IMR-90 (cell line): Measurements from ENCODE around the gene ZNF385C. TPM values are rescaled to one million over a fixed set of nuclear protein-coding genes. Genes with fewer than 3 reads are reported as not detected.
A peak's percentile ranks its signal among the peaks of the same experiment; 100 is the strongest.

ENCODE experiments used
- ATAC-seq: fragments of 200-7000 bp; cut with Tn5 transposase; 2 replicates; pipeline ENCODE4 v1.9.1; 2020; ENCODE audit warnings: low read depth, mild to moderate bottlenecking, moderate library complexity
- BruUV-seq: library from RNA; stranded (reverse); fragments of 400-500 nt; replicated peaks from 2 replicates; lab custom pipeline; 2021; lab: Mats Ljungman, UMichigan
- CTCF ChIA-PET: fragments of 300-600 bp; formaldehyde crosslinking; extraction: SDS; loops from one replicate; lab custom pipeline; 2021; ENCODE audit warnings: antibody characterized with exemption; lab: Yijun Ruan, JAX
- POLR2A ChIA-PET: fragments of 300-600 bp; sonication (Branson Sonifier 250); formaldehyde crosslinking; loops from one replicate; lab custom pipeline; 2022; ENCODE audit warnings: antibody characterized with exemption; ENCODE audit not compliant: unreplicated experiment; lab: Charles Lee
- DNase-seq: peaks from one replicate; pipeline ENCODE4 v3.0.0; 2013
- H2AFZ ChIP-seq: replicated peaks from 2 replicates; pipeline ENCODE3; 2013; ENCODE audit warnings: low read length, mild to moderate bottlenecking; ENCODE audit not compliant: poor library complexity
- H2AK5ac ChIP-seq: 2 replicates; pipeline ENCODE4 v1.6.1; 2013; ENCODE audit warnings: low read depth, low read length, inconsistent platforms
- H2AK9ac ChIP-seq: replicated peaks from 2 replicates; pipeline ENCODE3; 2013; ENCODE audit warnings: mild to moderate bottlenecking, low read depth, low read length, moderate library complexity; ENCODE audit not compliant: poor library complexity
- H2BK120ac ChIP-seq: 2 replicates; pipeline ENCODE4 v1.6.1; 2013; ENCODE audit warnings: low read depth, low read length, inconsistent platforms
- H2BK15ac ChIP-seq: 3 replicates; pipeline ENCODE4 v1.6.1; 2013; ENCODE audit warnings: low read depth, low read length, inconsistent platforms
- H2BK20ac ChIP-seq: 2 replicates; pipeline ENCODE4 v1.6.1; 2013; ENCODE audit warnings: low read depth, mild to moderate bottlenecking, inconsistent platforms, low read length, moderate library complexity
- H2BK5ac ChIP-seq: 2 replicates; pipeline ENCODE4 v1.6.1; 2013; ENCODE audit warnings: mild to moderate bottlenecking, low read depth, low read length, inconsistent platforms; ENCODE audit not compliant: poor library complexity, severe bottlenecking
- H3K14ac ChIP-seq: replicated peaks from 2 replicates; pipeline ENCODE4 v1.6.1; 2013; ENCODE audit warnings: low read depth, low read length, inconsistent platforms
- H3K18ac ChIP-seq: 2 replicates; pipeline ENCODE4 v1.6.1; 2013; ENCODE audit warnings: low read depth, low read length, control low read depth
- H3K23ac ChIP-seq: 2 replicates; pipeline ENCODE4 v1.6.1; 2013; ENCODE audit warnings: low read depth, low read length, inconsistent platforms
- H3K27ac ChIP-seq: 2 replicates; pipeline ENCODE4 v1.5.1; 2013; ENCODE audit warnings: mild to moderate bottlenecking, control low read depth, low read length; ENCODE audit not compliant: insufficient read depth
- H3K27me3 ChIP-seq: 2 replicates; pipeline ENCODE4 v1.6.1; 2013; ENCODE audit warnings: low read length; ENCODE audit not compliant: control insufficient read depth, insufficient read depth
- H3K36me3 ChIP-seq: 2 replicates; pipeline ENCODE4 v1.6.1; 2013; ENCODE audit warnings: low read length, mixed read lengths; ENCODE audit not compliant: control insufficient read depth, insufficient read depth
- H3K4ac ChIP-seq: 2 replicates; pipeline ENCODE4 v1.6.1; 2013; ENCODE audit warnings: low read depth, low read length, inconsistent platforms
- H3K4me1 ChIP-seq: 2 replicates; pipeline ENCODE4 v1.6.1; 2013; ENCODE audit warnings: low read length, mixed read lengths; ENCODE audit not compliant: control insufficient read depth, insufficient read depth
- H3K4me2 ChIP-seq: 2 replicates; pipeline ENCODE4 v1.6.1; 2013; ENCODE audit warnings: low read depth, mild to moderate bottlenecking, control low read depth, low read length, moderate library complexity
- H3K4me3 ChIP-seq: 2 replicates; pipeline ENCODE4 v1.5.1; 2013; ENCODE audit warnings: low read depth, mild to moderate bottlenecking, control low read depth, low read length, moderate library complexity; ENCODE audit not compliant: insufficient read depth
- H3K56ac ChIP-seq: 2 replicates; pipeline ENCODE4 v1.6.1; 2013; ENCODE audit warnings: low read length, inconsistent platforms; ENCODE audit not compliant: insufficient read depth; ENCODE audit errors: extremely low read depth
- H3K79me1 ChIP-seq, 2 experiments: 2 replicates each; pipeline ENCODE4 v1.6.1; 2013; ENCODE audit warnings: low read length in 2 of 2, inconsistent platforms in 1 of 2, low read depth in 1 of 2
- H3K9ac ChIP-seq: 2 replicates; pipeline ENCODE4 v1.6.1; 2013; ENCODE audit warnings: low read depth, low read length, control low read depth
- H3K9me1 ChIP-seq: 2 replicates; pipeline ENCODE4 v1.6.1; 2013; ENCODE audit warnings: low read length, inconsistent platforms; ENCODE audit not compliant: insufficient read depth
- H3K9me3 ChIP-seq: 2 replicates; pipeline ENCODE4 v1.6.1; 2013; ENCODE audit warnings: low read length; ENCODE audit not compliant: control insufficient read depth, insufficient read depth
- H4K20me1 ChIP-seq: 2 replicates; pipeline ENCODE4 v1.6.1; 2013; ENCODE audit warnings: low read length, inconsistent platforms; ENCODE audit not compliant: insufficient read depth
- H4K5ac ChIP-seq: 2 replicates; pipeline ENCODE4 v1.6.1; 2013; ENCODE audit warnings: mild to moderate bottlenecking, low read depth, low read length, control low read depth
- H4K8ac ChIP-seq, 2 experiments: 2 replicates each; pipeline ENCODE4 v1.6.1; 2013; ENCODE audit warnings: low read depth in 2 of 2, low read length in 2 of 2, control low read depth in 1 of 2, inconsistent platforms in 1 of 2
- H4K91ac ChIP-seq: 2 replicates; pipeline ENCODE4 v1.6.1; 2013; ENCODE audit warnings: low read depth, low read length, inconsistent platforms; ENCODE audit not compliant: insufficient read depth
- BHLHE40 ChIP-seq: fragments of 150-350 bp; IDR thresholded peaks from 2 replicates; pipeline ENCODE4 v1.6.1; 2016; ENCODE audit warnings: mild to moderate bottlenecking, low read depth, low read length
- CHD1 ChIP-seq: IDR thresholded peaks from 2 replicates; pipeline ENCODE4 v1.6.1; 2012; ENCODE audit warnings: low read depth, low read length, improper control_type of control experiment
- MAZ ChIP-seq: IDR thresholded peaks from 2 replicates; pipeline ENCODE4 v1.6.1; 2012; ENCODE audit warnings: low read depth, mild to moderate bottlenecking, low read length, improper control_type of control experiment, moderate library complexity, borderline replicate concordance
- MXI1 ChIP-seq: IDR thresholded peaks from 2 replicates; pipeline ENCODE4 v1.6.1; 2012; ENCODE audit warnings: low read depth, mild to moderate bottlenecking, low read length, moderate library complexity, borderline replicate concordance
- POLR2A ChIP-seq: IDR thresholded peaks from 2 replicates; pipeline ENCODE4 v1.6.1; 2012; ENCODE audit warnings: mild to moderate bottlenecking, low read depth, low read length
- RAD21 ChIP-seq: IDR thresholded peaks from 2 replicates; pipeline ENCODE4 v1.6.1; 2012; ENCODE audit warnings: low read length, improper control_type of control experiment
- RCOR1 ChIP-seq: IDR thresholded peaks from 2 replicates; pipeline ENCODE4 v1.6.1; 2012; ENCODE audit warnings: mild to moderate bottlenecking, low read length, improper control_type of control experiment; ENCODE audit not compliant: insufficient replicate concordance
- RFX5 ChIP-seq: IDR thresholded peaks from 2 replicates; pipeline ENCODE4 v1.8.0; 2012; ENCODE audit warnings: low read depth, mild to moderate bottlenecking, low read length, moderate library complexity
- SMC3 ChIP-seq: fragments of 150-350 bp; IDR thresholded peaks from 2 replicates; pipeline ENCODE4 v1.6.1; 2016; ENCODE audit warnings: low read depth, mild to moderate bottlenecking, antibody characterized with exemption, low read length, moderate library complexity
- WGBS, 2 experiments: methylation state at CpG; one replicate each; pipeline versions ENCODE4 v1.1.5 to v1.1.7; 2013; ENCODE audit warnings: missing lambda C conversion rate in 2 of 2; ENCODE audit not compliant: insufficient read length in 1 of 2; ENCODE audit errors: extremely low coverage in 2 of 2; 5-methylcytosine and 5-hydroxymethylcytosine counted together
- dilution Hi-C: fragments of 300-500 bp; cut with HindIII; formaldehyde crosslinking; loops from one replicate; pipeline ENCODE4 v1.14.3; 2018; ENCODE audit warnings: low sequenced_read_pairs; ENCODE audit not compliant: unreplicated experiment
- in situ Hi-C: fragments of 300-500 bp; cut with MboI; formaldehyde crosslinking; loops from 3 replicates; pipeline ENCODE4 v1.14.3; 2019; ENCODE audit warnings: low sequenced_read_pairs, inconsistent platforms, mixed read lengths
- intact Hi-C: fragments of 100-400 bp; cut with micrococcal nuclease; formaldehyde crosslinking; loops from 2 replicates; pipeline ENCODE4 v1.10.0; 2022
- polyA plus RNA-seq, 3 experiments: library from polyadenylated mRNA; depleted of rRNA; stranded (reverse); fragments of >200 nt; gene quantifications; 2 replicates each; pipeline ENCODE4 v1.2.3, GENCODE V29; 2012; ENCODE audit warnings: low replicate concordance in 1 of 3
- total RNA-seq: library from RNA; depleted of rRNA; stranded (reverse); fragments of >200 nt; gene quantifications from 2 replicates; pipeline ENCODE4 v1.2.3, GENCODE V29; 2012
- TF ChIP-seq, protein P1 (sequence below): fragments of 150-350 bp; IDR thresholded peaks from 2 replicates; pipeline ENCODE4 v1.6.1; 2017; ENCODE audit warnings: mild to moderate bottlenecking, antibody characterized with exemption, low read length, low read depth
- TF ChIP-seq, protein P2 (sequence below): fragments of 150-350 bp; IDR thresholded peaks from 2 replicates; pipeline ENCODE4 v1.6.1; 2016; ENCODE audit warnings: low read depth, mild to moderate bottlenecking, low read length, moderate library complexity, borderline replicate concordance

The ZNF385C gene
- total and polyA plus RNA-seq, 2 of the 4 experiments (the other 2 are of a cell fraction), result not detected

GRCh38 chr17:42042598-42043319 is 55.5 kb downstream of the ZNF385C start:
- H3K4me1 ChIP-seq, result no peaks in the 10 kb centered on the region
- no peaks in the 10 kb centered on the region for H3K79me1 ChIP-seq
- 76% methylated on average over 14 of the region's 20 CpGs; no CpG with 5 or more reads in 1 of the 2 experiments for WGBS, 2 experiments
- no peak overlapping the region for H2BK15ac ChIP-seq
- no peak for DNase-seq
- no peak overlapping the region for H2AK5ac ChIP-seq
- peak overlapping the region; percentile 11 for H2AFZ ChIP-seq
- no peak for ATAC-seq
- H3K9ac ChIP-seq, result no peak overlapping the region
- TF ChIP-seq CHD1 (no peak), SMC3 (no peak), MAZ (no peak), MXI1 (no peak), RAD21 (no peak), POLR2A (no peak), RFX5 (no peak), RCOR1 (no peak), BHLHE40 (no peak)
- TF ChIP-seq, protein P1, sequence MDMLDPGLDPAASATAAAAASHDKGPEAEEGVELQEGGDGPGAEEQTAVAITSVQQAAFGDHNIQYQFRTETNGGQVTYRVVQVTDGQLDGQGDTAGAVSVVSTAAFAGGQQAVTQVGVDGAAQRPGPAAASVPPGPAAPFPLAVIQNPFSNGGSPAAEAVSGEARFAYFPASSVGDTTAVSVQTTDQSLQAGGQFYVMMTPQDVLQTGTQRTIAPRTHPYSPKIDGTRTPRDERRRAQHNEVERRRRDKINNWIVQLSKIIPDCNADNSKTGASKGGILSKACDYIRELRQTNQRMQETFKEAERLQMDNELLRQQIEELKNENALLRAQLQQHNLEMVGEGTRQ, result no peak
- TF ChIP-seq, protein P2, sequence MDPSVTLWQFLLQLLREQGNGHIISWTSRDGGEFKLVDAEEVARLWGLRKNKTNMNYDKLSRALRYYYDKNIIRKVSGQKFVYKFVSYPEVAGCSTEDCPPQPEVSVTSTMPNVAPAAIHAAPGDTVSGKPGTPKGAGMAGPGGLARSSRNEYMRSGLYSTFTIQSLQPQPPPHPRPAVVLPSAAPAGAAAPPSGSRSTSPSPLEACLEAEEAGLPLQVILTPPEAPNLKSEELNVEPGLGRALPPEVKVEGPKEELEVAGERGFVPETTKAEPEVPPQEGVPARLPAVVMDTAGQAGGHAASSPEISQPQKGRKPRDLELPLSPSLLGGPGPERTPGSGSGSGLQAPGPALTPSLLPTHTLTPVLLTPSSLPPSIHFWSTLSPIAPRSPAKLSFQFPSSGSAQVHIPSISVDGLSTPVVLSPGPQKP, result no peak
- CTCF ChIA-PET, result no interaction called here
- no peak overlapping the region for H3K4me3 ChIP-seq
- no peaks in the 10 kb centered on the region for H3K36me3 ChIP-seq
- no peak overlapping the region for H2BK120ac ChIP-seq
- no TSS peak for BruUV-seq
- POLR2A ChIA-PET, result no interaction called here
- H4K5ac ChIP-seq, result no peak overlapping the region
- no peak overlapping the region for H3K27ac ChIP-seq
- no peak overlapping the region for H4K91ac ChIP-seq
- in situ Hi-C loops, result no loop called here
- dilution Hi-C loops, result no loop called here
- no peak overlapping the region for H3K23ac ChIP-seq
- H3K4me2 ChIP-seq, result no peak overlapping the region
- no peaks in the 10 kb centered on the region for H3K9me1 ChIP-seq
- H3K4ac ChIP-seq, result no peak overlapping the region
- no peak overlapping the region for H4K8ac ChIP-seq
- H3K56ac ChIP-seq, result no peak overlapping the region
- no peak overlapping the region for H2BK5ac ChIP-seq
- H3K14ac ChIP-seq, result no peak overlapping the region
- no peak overlapping the region for H2BK20ac ChIP-seq
- no peak overlapping the region for H2AK9ac ChIP-seq
- intact Hi-C loops, result no loop called here
- peaks cover 28% of the 10 kb centered on the region for H3K27me3 ChIP-seq
- H3K18ac ChIP-seq, result no peak overlapping the region
- no peaks in the 10 kb centered on the region for H4K20me1 ChIP-seq
- H3K9me3 ChIP-seq, result no peaks in the 10 kb centered on the region
